D721Med (cell line): Measurements from ENCODE around the gene CBLB.
"Not testable (repeated sequence)": the region's sequence is repeated elsewhere in the genome, so short reads cannot be mapped to it uniquely, and the experiment has no call there.

ENCODE experiments used
- DNase-seq: peaks from one replicate; pipeline ENCODE4 v3.0.0; 2011; ENCODE audit warnings: low spot score; ENCODE audit not compliant: insufficient read length
- FAIRE-seq: peaks from 2 replicates; lab custom pipeline; 2011; peaks lifted over from hg19 to GRCh38; lab: Jason Lieb, UNC
- TF ChIP-seq, protein P1 (sequence below): IDR thresholded peaks from 2 replicates; pipeline ENCODE4 v1.5.1; 2012; ENCODE audit warnings: mild to moderate bottlenecking, control low read depth; ENCODE audit not compliant: insufficient read depth; ENCODE audit errors: missing control alignments

Gene CBLB

DNA sequence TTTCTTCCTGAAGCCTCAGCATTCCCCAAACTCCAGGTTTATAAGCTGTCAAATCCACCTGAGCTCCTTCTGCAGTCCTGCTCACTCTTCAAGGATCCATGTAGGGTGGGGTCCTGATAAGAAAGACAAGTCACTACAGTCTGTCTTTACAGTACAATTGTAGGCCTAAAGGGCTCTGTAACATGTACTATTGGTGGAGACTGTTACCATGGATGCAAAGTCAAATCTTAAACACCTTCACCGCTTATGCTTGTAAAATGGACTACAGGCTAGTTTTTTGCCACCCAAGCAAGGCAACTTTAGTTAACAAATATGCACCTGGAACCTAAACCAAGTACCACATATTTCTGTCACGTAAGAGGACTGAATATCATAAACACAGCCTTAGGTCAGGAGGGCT, 44.7 kb downstream of the CBLB start:
- FAIRE-seq: no peak
- no peak for DNase-seq
- TF ChIP-seq, protein P1, sequence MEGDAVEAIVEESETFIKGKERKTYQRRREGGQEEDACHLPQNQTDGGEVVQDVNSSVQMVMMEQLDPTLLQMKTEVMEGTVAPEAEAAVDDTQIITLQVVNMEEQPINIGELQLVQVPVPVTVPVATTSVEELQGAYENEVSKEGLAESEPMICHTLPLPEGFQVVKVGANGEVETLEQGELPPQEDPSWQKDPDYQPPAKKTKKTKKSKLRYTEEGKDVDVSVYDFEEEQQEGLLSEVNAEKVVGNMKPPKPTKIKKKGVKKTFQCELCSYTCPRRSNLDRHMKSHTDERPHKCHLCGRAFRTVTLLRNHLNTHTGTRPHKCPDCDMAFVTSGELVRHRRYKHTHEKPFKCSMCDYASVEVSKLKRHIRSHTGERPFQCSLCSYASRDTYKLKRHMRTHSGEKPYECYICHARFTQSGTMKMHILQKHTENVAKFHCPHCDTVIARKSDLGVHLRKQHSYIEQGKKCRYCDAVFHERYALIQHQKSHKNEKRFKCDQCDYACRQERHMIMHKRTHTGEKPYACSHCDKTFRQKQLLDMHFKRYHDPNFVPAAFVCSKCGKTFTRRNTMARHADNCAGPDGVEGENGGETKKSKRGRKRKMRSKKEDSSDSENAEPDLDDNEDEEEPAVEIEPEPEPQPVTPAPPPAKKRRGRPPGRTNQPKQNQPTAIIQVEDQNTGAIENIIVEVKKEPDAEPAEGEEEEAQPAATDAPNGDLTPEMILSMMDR: no peak

DNA sequence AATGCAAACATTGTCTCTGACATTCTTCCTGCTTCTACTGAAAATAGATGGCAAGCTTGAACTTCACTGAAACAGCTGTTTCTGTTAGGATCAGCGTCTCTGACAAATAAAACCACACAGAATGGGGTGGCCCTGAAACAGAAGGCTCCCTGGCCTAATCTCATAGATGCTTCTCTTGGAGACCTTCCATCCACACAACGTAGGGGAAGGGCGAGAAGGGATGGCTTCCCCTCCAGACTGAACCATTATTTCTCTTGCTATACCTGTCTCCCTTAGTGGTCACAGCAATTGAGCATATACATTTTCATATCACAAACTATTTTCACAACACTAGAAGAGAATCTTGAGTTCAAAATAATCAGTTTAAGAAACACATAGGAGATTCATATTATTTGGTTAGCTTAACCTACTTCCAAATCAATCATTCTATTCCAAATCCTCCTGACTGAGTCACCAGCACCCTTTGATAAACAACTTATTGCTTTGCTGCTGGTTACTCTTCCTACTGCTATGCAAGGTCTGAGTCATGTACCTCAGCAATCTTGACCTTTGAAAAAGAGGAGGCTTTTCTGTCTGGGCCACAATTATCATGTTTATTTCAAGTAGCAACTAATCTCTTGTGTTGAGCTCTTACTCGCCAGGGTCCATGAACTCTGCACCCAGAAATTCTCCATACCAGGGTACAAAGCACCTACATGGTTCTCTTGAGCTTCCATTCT, 45.5 kb downstream of the CBLB start:
- DNase-seq (no peak), FAIRE-seq (no peak)
- TF ChIP-seq, protein P1: no peak

DNA sequence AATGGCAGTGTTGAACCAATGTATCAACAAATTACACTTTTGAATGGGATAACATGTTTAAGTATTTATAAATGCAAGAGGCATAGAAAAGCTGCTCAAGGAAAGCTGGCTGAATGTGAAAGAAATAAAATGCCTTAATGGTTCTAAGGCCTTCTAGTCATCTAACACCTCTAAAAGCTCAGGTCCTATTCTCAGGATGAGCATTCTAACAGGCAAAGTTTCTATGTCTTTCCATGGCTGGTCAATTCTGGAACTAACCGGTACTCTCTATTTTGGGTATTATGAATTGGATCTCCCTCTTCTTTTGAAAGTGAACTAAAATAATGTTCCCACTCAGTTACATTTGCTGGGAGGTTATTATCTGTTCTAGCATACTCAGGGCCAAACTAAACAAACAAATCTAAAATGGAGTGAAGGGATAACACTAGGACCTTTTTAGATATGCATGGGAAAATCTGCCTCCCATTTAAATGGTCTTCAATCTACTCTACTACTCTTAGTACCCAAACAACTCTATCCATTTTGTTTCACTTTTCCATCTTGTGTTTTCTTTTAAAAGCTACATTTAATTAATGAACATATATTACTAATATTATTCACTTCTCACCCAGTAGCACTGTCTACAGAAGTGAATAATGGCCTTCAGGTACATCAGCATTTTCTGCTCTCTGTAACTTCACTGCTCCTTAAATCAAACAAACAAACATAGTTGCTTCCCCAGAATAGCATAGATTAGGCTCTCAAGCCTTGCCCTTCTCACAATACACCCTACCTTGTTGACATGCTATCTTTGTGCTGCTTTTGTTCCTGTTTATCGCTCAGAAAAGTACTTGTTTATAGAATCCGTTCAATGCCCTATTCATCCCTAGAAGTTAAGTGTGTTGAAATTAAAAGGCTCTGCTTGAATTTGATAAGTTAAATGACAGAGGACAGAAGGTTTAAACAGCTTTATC, 46.4 kb downstream of the CBLB start:
- DNase-seq (no peak), FAIRE-seq (no peak)
- TF ChIP-seq, protein P1: no peak

DNA sequence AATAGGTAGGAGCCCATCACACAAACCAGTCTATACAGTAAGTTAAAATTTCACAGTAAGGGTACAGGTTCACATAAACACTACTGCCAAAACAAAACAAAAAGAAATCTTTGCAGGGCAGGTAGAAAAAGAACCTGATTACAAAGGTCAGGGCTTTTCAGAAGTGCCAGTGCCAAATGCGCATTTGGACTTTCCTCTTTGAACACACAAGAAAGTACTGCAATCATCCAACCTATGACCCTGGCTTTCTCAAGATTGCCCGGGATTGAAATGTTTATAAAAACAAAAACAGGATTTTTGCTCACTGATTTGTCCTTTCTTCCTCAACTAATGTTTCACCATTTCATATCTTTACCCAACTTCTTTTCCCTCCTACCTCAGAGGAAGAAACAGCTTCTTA, 47.4 kb downstream of the CBLB start:
- FAIRE-seq (no peak), DNase-seq (no peak)
- TF ChIP-seq, protein P1: no peak

DNA sequence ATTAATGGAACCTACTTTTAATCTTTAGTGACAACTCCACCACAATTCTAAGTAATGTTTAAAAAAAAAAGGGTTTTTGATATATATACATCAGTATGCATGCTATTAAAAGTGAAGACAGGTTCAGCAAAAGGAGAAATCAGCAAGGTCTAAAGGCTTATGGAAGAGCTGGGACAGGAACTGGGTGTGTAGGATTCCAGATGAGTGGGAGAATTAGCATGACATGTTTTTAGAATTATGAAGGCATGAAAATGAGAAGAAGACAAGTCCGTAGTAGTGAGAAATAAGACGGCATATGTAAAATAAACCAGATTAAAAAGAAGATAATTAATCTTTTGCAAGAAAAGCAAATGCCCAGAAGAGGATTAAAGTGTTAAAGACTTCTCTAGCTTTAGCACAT, 52.0 kb downstream of the CBLB start:
- DNase-seq (no peak), FAIRE-seq (no peak)

DNA sequence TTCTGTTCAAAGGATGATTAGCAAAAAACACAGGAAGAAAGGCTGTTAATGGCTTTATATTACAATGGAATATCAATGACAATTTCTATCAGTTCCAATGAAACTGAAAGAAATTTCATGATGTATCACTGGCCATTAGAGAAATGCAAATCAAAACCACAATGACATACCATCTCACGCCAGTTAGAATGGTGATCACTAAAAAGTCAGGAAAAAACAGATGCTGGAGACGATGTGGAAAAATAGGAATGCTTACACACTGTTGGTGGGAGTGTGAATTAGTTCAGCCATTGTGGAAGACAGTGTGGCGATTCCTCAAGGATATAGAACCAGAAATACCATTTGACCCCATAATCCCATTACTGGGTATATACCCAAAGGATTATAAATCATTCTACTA, 53.5 kb downstream of the CBLB start:
- FAIRE-seq, DNase-seq: not testable (repeated sequence)

More for the DNA sequence above, 52.0 kb downstream of the CBLB start:
- TF ChIP-seq, protein P1: no peak

DNA sequence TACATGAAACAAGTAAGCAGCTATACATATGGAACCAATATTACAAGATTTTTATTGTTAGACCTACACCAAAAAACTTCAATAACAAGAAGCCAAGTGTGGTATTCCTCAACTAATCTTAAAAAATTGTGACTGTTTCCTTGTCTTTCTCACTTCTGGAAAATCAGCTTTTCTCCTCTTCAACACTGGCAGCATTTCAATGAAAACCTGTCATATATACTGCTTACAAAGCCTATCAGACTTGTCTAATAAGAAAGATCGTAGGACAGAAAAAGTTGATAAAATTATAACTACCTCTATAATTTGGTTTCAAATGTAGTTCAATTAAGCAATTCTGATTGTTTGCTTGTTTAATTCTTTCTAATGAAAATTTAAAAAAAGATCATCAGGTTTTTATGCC, 55.1 kb downstream of the CBLB start:
- no peak for DNase-seq
- TF ChIP-seq, protein P1: no peak
- no peak for FAIRE-seq
